CD4-positive, alpha-beta T cell treated with Interleukin-6 at 100 ng/mL for 8 hours (primary cell): ENCODE data around the gene COMMD9.

Experiments
- DNase-seq: peaks from one replicate; pipeline ENCODE4 v3.0.0-alpha.2; 2020; ENCODE audit warnings: mixed read lengths, low spot score

COMMD9 gene

GRCh38 chr11:36224209-36224882 is 64.9 kb downstream of the COMMD9 start:
- DNase-seq, result no peak

GRCh38 chr11:36222831-36223635 is 66.2 kb downstream of the COMMD9 start:
- DNase-seq, result no peak
